PC-3 (cell line): ENCODE results near the gene WWP2. TPM values are rescaled to one million over a fixed set of nuclear protein-coding genes. Genes with fewer than 3 reads are reported as not detected.

ENCODE experiments used
- ATAC-seq: fragments of 200-7000 bp; cut with Tn5 transposase; 2 replicates; pipeline ENCODE4 v1.9.1; 2020; ENCODE audit warnings: mild to moderate bottlenecking, moderate library complexity
- BruUV-seq: library from RNA; stranded (reverse); fragments of 400-500 nt; replicated peaks from 2 replicates; lab custom pipeline; 2021; lab: Mats Ljungman, UMichigan
- CTCF ChIA-PET: fragments of 300-600 bp; sonication (Branson Sonifier 250); formaldehyde crosslinking; loops from one replicate; lab custom pipeline; 2022; ENCODE audit warnings: antibody characterized with exemption; lab: Charles Lee
- POLR2A ChIA-PET: fragments of 300-600 bp; sonication (Branson Sonifier 250); formaldehyde crosslinking; loops from one replicate; lab custom pipeline; 2022; ENCODE audit warnings: antibody characterized with exemption; ENCODE audit not compliant: unreplicated experiment; lab: Charles Lee
- DNase-seq: peaks from one replicate; pipeline ENCODE4 v3.0.0-alpha.2; 2015
- H2AFZ ChIP-seq: fragments of 300-600 bp; sonication (generic); 2 replicates; pipeline ENCODE4 v1.6.0; 2016; ENCODE audit warnings: antibody characterized with exemption, low read length
- H3F3A ChIP-seq: fragments of 300-600 bp; sonication (generic); one replicate; pipeline ENCODE4 v1.6.0; 2017; ENCODE audit warnings: antibody characterized with exemption, low read length, control low read depth, mild to moderate bottlenecking; ENCODE audit not compliant: unreplicated experiment
- H3K27ac ChIP-seq: fragments of 300-600 bp; sonication (generic); 2 replicates; pipeline ENCODE4 v1.5.1; 2016; ENCODE audit warnings: mild to moderate bottlenecking, low read length
- H3K27me3 ChIP-seq: fragments of 300-600 bp; sonication (generic); 2 replicates; pipeline ENCODE4 v1.6.1; 2016; ENCODE audit warnings: low read length, mixed read lengths
- H3K36me3 ChIP-seq: fragments of 300-600 bp; sonication (generic); 2 replicates; pipeline ENCODE4 v1.6.1; 2016; ENCODE audit warnings: low read depth, mixed run types, low read length, mixed read lengths
- H3K4me1 ChIP-seq: fragments of 300-600 bp; sonication (generic); 2 replicates; pipeline ENCODE4 v1.5.1; 2016; ENCODE audit warnings: low read length; ENCODE audit not compliant: insufficient read depth
- H3K4me2 ChIP-seq: fragments of 300-600 bp; sonication (generic); 2 replicates; pipeline ENCODE4 v1.6.0; 2016; ENCODE audit warnings: low read length
- H3K4me3 ChIP-seq: fragments of 300-600 bp; sonication (generic); 2 replicates; pipeline ENCODE4 v1.5.1; 2016; ENCODE audit warnings: mild to moderate bottlenecking, low read length, mixed read lengths
- H3K79me2 ChIP-seq: fragments of 300-600 bp; sonication (generic); 2 replicates; pipeline ENCODE4 v1.6.1; 2017; ENCODE audit warnings: low read length, mixed read lengths
- H3K9ac ChIP-seq: fragments of 300-600 bp; sonication (generic); 2 replicates; pipeline ENCODE4 v1.6.0; 2016; ENCODE audit warnings: mild to moderate bottlenecking, low read length
- H3K9me2 ChIP-seq: fragments of 300-600 bp; sonication (generic); replicated peaks from 2 replicates; pipeline ENCODE4 v1.6.1; 2016; ENCODE audit warnings: mixed run types, low read length, mixed read lengths
- H3K9me3 ChIP-seq: fragments of 300-600 bp; sonication (generic); 2 replicates; pipeline ENCODE4 v1.6.1; 2016; ENCODE audit warnings: low read length, mixed read lengths
- H4K20me1 ChIP-seq: fragments of 300-600 bp; sonication (generic); 2 replicates; pipeline ENCODE4 v1.6.1; 2016; ENCODE audit warnings: low read length, mixed read lengths
- CTCF ChIP-seq: fragments of 300-600 bp; sonication (generic); conservative IDR thresholded peaks from 2 replicates; pipeline ENCODE4 v1.5.1; 2017; ENCODE audit warnings: antibody characterized with exemption, low read depth, mild to moderate bottlenecking, low read length
- EZH2 ChIP-seq: fragments of 300-600 bp; sonication (generic); IDR thresholded peaks from one replicate; pipeline ENCODE4 v1.6.1; 2017; ENCODE audit warnings: antibody characterized with exemption, mild to moderate bottlenecking, low read length; ENCODE audit not compliant: unreplicated experiment
- EZH2phosphoT487 ChIP-seq: fragments of 300-600 bp; sonication (generic); IDR thresholded peaks from 2 replicates; pipeline ENCODE4 v1.6.1; 2018; ENCODE audit warnings: mild to moderate bottlenecking, antibody characterized with exemption, low read length, borderline replicate concordance
- intact Hi-C: fragments of 100-400 bp; cut with micrococcal nuclease; formaldehyde crosslinking; loops from 2 replicates; pipeline ENCODE4 v1.9.0; 2023
- total RNA-seq: library from RNA; depleted of rRNA; stranded (reverse); fragments of >200 nt; gene quantifications from 2 replicates; pipeline ENCODE4 v1.2.3, GENCODE V29; 2014

Gene WWP2
- total RNA-seq, 1 experiment from 2014 or later: 15.8 TPM

GRCh38 chr16:69890114-69890891 is 128.2 kb downstream of the WWP2 start:
- Histone ChIP-seq H3K36me3 (no peaks in the 10 kb centered on the region), H3K79me2 (no peaks in the 10 kb centered on the region), H3K27ac (no peak overlapping the region), H3K27me3 (no peaks in the 10 kb centered on the region), H3F3A (no peaks in the 10 kb centered on the region), H3K9me2 (no peaks in the 10 kb centered on the region), H2AFZ (no peak overlapping the region), H3K9me3 (no peaks in the 10 kb centered on the region), H4K20me1 (no peaks in the 10 kb centered on the region), H3K4me1 (no peaks in the 10 kb centered on the region), H3K4me3 (no peak overlapping the region), H3K9ac (no peak overlapping the region), H3K4me2 (no peak overlapping the region)
- ChIA-PET CTCF (no interaction called here), POLR2A (no interaction called here)
- no TSS peak for BruUV-seq
- TF ChIP-seq CTCF (no peak), EZH2 (no peak), EZH2phosphoT487 (no peak)
- ATAC-seq (no peak), DNase-seq (no peak)
- intact Hi-C loops: no loop called here

DNA sequence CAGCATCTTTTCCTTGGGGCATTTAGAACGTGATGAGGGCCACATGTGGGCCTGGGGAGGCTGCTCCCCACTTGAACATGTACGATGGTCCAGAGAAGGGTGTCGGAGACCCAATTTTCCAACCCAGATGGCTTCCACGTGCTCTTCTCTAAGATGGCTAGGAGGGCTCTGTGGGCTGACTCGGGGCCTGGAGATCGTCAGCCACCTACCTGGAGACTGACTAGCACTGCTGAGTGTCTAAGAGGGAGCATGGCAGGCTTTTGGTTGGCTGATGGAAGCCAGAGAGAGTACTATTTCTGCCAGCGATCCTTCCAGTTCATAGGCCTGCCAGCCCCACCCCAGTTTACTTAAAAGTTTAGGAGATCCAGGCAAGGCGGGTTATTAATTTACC is 128.8 kb downstream of the WWP2 start:
- Histone ChIP-seq H3K9ac (no peak overlapping the region), H3F3A (no peaks in the 10 kb centered on the region), H3K9me3 (no peaks in the 10 kb centered on the region), H3K36me3 (no peaks in the 10 kb centered on the region), H3K27ac (no peak overlapping the region), H3K4me3 (no peak overlapping the region), H3K4me1 (no peaks in the 10 kb centered on the region), H3K27me3 (no peaks in the 10 kb centered on the region), H3K79me2 (no peaks in the 10 kb centered on the region), H4K20me1 (no peaks in the 10 kb centered on the region), H2AFZ (no peak overlapping the region), H3K9me2 (no peaks in the 10 kb centered on the region), H3K4me2 (no peak overlapping the region)
- intact Hi-C loops: no loop called here
- CTCF ChIA-PET: no interaction called here
- POLR2A ChIA-PET: no interaction called here
- TF ChIP-seq CTCF: no peak
- no peak for TF ChIP-seq EZH2phosphoT487
- no peak for TF ChIP-seq EZH2
- no peak for DNase-seq
- ATAC-seq: no peak
- BruUV-seq: no TSS peak

- DNase-seq (no peak), ATAC-seq (no peak)
- BruUV-seq: no TSS peak
- no peak overlapping the region for H3K9ac ChIP-seq
- H3K79me2 ChIP-seq: no peaks in the 10 kb centered on the region
- H3K27me3 ChIP-seq: no peaks in the 10 kb centered on the region
- H3F3A ChIP-seq: no peaks in the 10 kb centered on the region
- no peaks in the 10 kb centered on the region for H3K36me3 ChIP-seq
- no peak overlapping the region for H3K27ac ChIP-seq
- H4K20me1 ChIP-seq: no peaks in the 10 kb centered on the region
- no peaks in the 10 kb centered on the region for H3K4me1 ChIP-seq
- CTCF ChIA-PET: no interaction called here
- no peak overlapping the region for H3K4me3 ChIP-seq
- TF ChIP-seq EZH2: no peak
- no peak for TF ChIP-seq EZH2phosphoT487
- TF ChIP-seq CTCF: no peak
- no peaks in the 10 kb centered on the region for H3K9me2 ChIP-seq
- no peaks in the 10 kb centered on the region for H3K9me3 ChIP-seq
- H2AFZ ChIP-seq: no peak overlapping the region
- POLR2A ChIA-PET: no interaction called here
- no peak overlapping the region for H3K4me2 ChIP-seq
- intact Hi-C loops: no loop called here
Observed at GRCh38 chr16:69892378-69892777, 130.2 kb downstream of the WWP2 start.
